ENCODE results near the gene ALOX12B.
A peak's percentile ranks its signal among the peaks of the same experiment; 100 is the strongest.

Gene ALOX12B

GRCh38 chr17:8087075-8087951 lies at the start of gene ALOX12B:
ALOX12B (minus strand) TSS chr17:8087716; CDS start chr17:8087442, 274 bp downstream.
- DNase-seq (ENCODE audit: low read depth in 2 of 3, low spot score in 1 of 3): no peak

GRCh38 chr17:8133941-8134340 lies 46.4 kb upstream of the ALOX12B start:
- no peak for DNase-seq (ENCODE audit: low read depth in 2 of 3, low spot score in 1 of 3)

- DNase-seq (ENCODE audit: low read depth in 2 of 3, low spot score in 1 of 3): no peak
These were observed 45.9 kb upstream of the ALOX12B start for GRCh38 chr17:8133399-8133798.

- no peak for DNase-seq (ENCODE audit: low read depth in 2 of 3, low spot score in 1 of 3)
These were observed 44.4 kb upstream of the ALOX12B start for GRCh38 chr17:8131844-8132441.

GRCh38 chr17:8128125-8128784 lies 40.7 kb upstream of the ALOX12B start:
- no peak for DNase-seq (ENCODE audit: low read depth in 2 of 3, low spot score in 1 of 3)

- no peak for DNase-seq (ENCODE audit: low read depth in 2 of 3, low spot score in 1 of 3)
These were observed 39.1 kb upstream of the ALOX12B start for GRCh38 chr17:8126491-8127066.

GRCh38 chr17:8125947-8126490 lies 38.5 kb upstream of the ALOX12B start:
- DNase-seq (ENCODE audit: low read depth in 2 of 3, low spot score in 1 of 3): no peak

GRCh38 chr17:8125154-8125946 lies 37.8 kb upstream of the ALOX12B start:
- DNase-seq (ENCODE audit: low read depth in 2 of 3, low spot score in 1 of 3): peak; percentile 78 to 98 (median 87)

GRCh38 chr17:8124350-8125153 lies 37.0 kb upstream of the ALOX12B start:
- no peak for DNase-seq (ENCODE audit: low read depth in 2 of 3, low spot score in 1 of 3)

GRCh38 chr17:8123695-8124349 lies 36.3 kb upstream of the ALOX12B start, which contains the start of gene HES7:
HES7 (minus strand) TSS chr17:8124106; CDS start chr17:8124084, 22 bp downstream.
- DNase-seq (ENCODE audit: low read depth in 2 of 3, low spot score in 1 of 3): no peak

GRCh38 chr17:8122924-8123694 lies 35.6 kb upstream of the ALOX12B start:
- DNase-seq (ENCODE audit: low read depth in 2 of 3, low spot score in 1 of 3): no peak

- no peak for DNase-seq (ENCODE audit: low read depth in 2 of 3, low spot score in 1 of 3)
These were observed 35.0 kb upstream of the ALOX12B start for GRCh38 chr17:8122422-8122923.

GRCh38 chr17:8121681-8122421 lies 34.3 kb upstream of the ALOX12B start:
- peak in 1 of 3 donors; percentile 34 for DNase-seq (ENCODE audit: low read depth in 2 of 3, low spot score in 1 of 3)

GRCh38 chr17:8121407-8121680 lies 33.8 kb upstream of the ALOX12B start:
- no peak for DNase-seq (ENCODE audit: low read depth in 2 of 3, low spot score in 1 of 3)

- DNase-seq (ENCODE audit: low read depth in 2 of 3, low spot score in 1 of 3): peak; percentile 72 to 94 (median 81)
These were observed 33.2 kb upstream of the ALOX12B start for GRCh38 chr17:8120520-8121406.

Data from stimulated activated CD4-positive, alpha-beta T cell treated with anti-CD3 and anti-CD28 coated beads, Interleukin-12 subunit alpha, Interleukin-12 subunit beta, amount 100 ng/mL, for 48 hours (primary cell).